Measurements from ENCODE around the gene GPS1.

The GPS1 gene

GRCh38 chr17:82051776-82052637 is at the start of gene GPS1, which contains the start of gene RFNG:
Gene GPS1 (plus strand): TSS chr17:82051898. CDS start chr17:82051932, 34 bp downstream.
Gene RFNG (minus strand): TSS chr17:82051811. CDS start chr17:82051766, 45 bp downstream.
- Histone ChIP-seq H3K9ac (ENCODE audit: low read length) (peak within 1 kb of the TSS; percentile 44), H3K27me3 (ENCODE audit: control insufficient read depth in 1 of 2, insufficient read depth in 2 of 2, low read length in 2 of 2) (no peaks in the 10 kb centered on the region), H3K9me3 (ENCODE audit: low read length) (no peaks in the 10 kb centered on the region), H3K4me3 (ENCODE audit: low read depth in 1 of 2, low read length in 2 of 2) (peak within 1 kb of the TSS; percentile 75 to 88), H3K4me1 (ENCODE audit: insufficient read depth, low read length) (peaks cover 26% of the 10 kb centered on the region), H3K36me3 (ENCODE audit: insufficient read depth, low read length) (peaks cover 26% of the 10 kb centered on the region), H3K27ac (ENCODE audit: low read depth, low read length) (peak within 1 kb of the TSS; percentile 32)

DNA sequence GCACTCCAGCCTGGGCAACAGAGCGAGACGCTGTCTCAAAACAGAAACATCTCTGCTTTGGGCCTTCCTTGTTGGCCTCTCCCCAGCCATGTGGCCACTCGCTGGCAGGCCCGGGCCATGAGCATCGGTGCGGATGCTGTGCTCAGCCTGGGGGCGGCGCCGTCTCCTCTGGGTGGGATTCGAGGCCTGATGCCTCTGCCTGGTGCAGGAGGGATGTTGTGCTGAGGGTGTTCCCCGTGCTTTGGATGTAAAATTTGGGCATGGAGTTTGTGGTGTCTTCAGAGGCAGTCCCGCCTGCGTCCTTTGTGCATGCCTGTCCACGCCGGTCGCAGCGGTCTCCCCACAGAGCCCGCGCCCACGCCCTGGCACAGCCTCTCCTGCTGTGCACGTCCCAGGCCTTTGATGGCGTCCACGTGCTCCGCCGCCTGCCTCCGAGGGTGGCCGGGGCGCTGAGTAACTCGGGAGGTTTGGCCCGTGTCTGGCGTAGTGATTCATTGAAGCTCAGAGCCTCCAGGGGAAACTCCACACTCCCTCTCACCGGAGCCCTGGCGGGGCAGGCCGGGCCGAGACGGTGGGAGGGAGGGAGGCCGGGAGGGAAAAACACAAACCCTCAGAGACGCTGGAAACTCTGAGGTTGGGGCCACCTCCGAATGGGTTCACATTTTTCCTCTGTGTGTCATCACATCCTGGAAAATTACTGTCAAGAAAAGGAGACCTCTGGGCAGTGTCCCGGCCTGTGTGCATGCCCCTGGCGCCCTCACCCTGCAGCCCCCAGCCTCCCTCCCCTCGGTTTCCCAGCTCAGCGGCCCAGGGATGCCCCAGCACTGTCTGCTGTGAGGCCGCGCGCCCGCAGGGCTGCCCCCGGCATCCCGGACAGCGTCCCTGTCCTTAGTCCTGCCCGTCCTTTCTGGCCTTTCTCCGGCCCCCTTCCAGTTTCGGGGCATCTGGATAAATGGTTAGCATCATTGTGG is 48.0 kb upstream of the GPS1 start:
- H3K4me3 ChIP-seq (ENCODE audit: low read depth in 1 of 2, low read length in 2 of 2) = peak overlapping the region in 1 of 2 donors; percentile 11
- H3K27ac ChIP-seq (ENCODE audit: low read depth, low read length) = peak overlapping the region; percentile 57

DNA sequence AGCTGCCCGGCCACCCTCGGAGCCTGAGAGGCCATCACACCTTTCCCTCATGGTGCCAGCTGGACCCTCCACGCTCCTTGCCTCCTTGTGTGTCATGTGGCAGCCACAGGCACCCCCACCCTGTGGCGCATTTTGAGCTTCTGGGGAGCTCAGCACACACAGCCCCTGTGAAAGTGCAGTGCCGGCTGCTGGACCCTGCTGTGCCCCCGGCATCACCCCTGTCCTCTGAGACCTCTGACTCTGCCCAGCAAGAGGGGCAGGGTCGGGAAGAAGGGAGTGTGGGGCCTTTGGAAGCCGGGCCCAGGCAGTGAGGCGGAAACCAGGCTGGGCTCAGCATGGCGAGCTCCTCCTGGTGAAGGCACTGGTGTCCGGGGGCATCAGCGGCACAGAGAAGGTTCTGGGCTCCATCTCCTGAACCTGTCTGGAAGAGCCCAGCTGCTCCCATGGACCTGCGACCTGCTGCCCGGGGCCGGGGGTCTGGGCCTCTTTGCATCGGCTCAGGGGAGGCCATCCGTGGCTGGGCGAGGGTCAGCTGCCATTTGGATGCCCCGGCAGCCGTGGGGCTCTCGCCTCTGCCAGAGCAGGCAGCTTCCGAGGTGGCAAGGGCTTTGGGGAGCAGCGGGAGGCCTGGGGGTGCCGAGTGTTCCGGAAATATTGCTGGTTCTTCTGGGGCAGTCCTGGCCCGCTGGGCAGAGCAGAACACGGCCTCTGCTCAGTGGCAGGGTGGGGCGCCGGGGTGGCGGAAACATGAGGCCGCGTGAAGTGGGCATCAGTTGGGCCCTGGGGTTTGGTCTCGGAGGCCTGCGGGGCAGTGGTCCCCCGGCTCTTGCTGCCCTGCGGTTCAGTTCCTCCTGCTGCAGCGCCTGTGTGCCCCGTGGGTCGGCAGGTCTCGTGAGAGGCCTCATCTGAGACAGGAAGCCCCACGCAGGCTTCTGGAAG is 46.9 kb upstream of the GPS1 start:
- no peaks in the 10 kb centered on the region for H3K9me3 ChIP-seq (ENCODE audit: low read length)
- peaks cover 41% of the 10 kb centered on the region for H3K4me1 ChIP-seq (ENCODE audit: insufficient read depth, low read length)
- no peaks in the 10 kb centered on the region for H3K27me3 ChIP-seq (ENCODE audit: control insufficient read depth in 1 of 2, insufficient read depth in 2 of 2, low read length in 2 of 2)
- H3K27ac ChIP-seq (ENCODE audit: low read depth, low read length) = peak overlapping the region; percentile 57
- no peaks in the 10 kb centered on the region for H3K36me3 ChIP-seq (ENCODE audit: insufficient read depth, low read length)
- H3K4me3 ChIP-seq (ENCODE audit: low read depth in 1 of 2, low read length in 2 of 2) = no peak overlapping the region
- no peak overlapping the region for H3K9ac ChIP-seq (ENCODE audit: low read length)

More for the DNA sequence above, 48.0 kb upstream of the GPS1 start:
- Histone ChIP-seq H3K36me3 (ENCODE audit: insufficient read depth, low read length) (no peaks in the 10 kb centered on the region), H3K27me3 (ENCODE audit: control insufficient read depth in 1 of 2, insufficient read depth in 2 of 2, low read length in 2 of 2) (no peaks in the 10 kb centered on the region), H3K9me3 (ENCODE audit: low read length) (no peaks in the 10 kb centered on the region), H3K4me1 (ENCODE audit: insufficient read depth, low read length) (peaks cover 41% of the 10 kb centered on the region), H3K9ac (ENCODE audit: low read length) (no peak overlapping the region)

DNA sequence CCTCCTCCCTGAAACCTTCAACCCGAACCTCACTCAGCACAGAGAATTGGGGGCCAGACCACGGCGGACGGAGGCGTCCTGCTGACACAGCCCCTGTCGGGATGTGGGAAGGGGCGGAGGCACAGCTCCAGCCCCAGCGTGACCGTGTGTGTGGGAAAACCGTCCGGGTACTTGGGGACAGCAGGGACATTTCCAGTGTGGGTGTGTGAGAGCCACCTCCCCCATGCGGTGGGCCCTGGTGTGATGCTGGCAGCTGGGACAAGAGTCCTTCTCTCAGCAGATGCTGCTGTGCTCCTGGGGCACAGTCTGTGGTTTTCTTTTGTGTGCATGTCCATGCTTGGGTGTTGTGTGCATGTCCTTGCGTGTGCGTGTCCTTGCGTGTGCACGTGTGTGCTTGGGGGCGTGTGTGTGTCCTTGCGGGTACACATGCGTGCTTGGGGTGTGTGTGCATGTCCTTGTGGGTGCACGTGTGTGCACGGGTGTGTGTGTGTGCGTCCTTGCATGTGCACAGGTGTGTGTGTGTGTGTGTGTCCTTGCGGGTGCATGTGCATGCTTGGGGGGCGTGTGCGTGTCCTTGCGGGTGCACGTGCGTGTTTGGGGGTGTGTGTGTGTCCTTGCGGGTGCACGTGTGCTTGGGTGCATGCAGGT is 45.9 kb upstream of the GPS1 start:
- no peak overlapping the region for H3K4me3 ChIP-seq (ENCODE audit: low read depth in 1 of 2, low read length in 2 of 2)
- no peaks in the 10 kb centered on the region for H3K27me3 ChIP-seq (ENCODE audit: control insufficient read depth in 1 of 2, insufficient read depth in 2 of 2, low read length in 2 of 2)
- H3K9ac ChIP-seq (ENCODE audit: low read length) = no peak overlapping the region
- no peaks in the 10 kb centered on the region for H3K9me3 ChIP-seq (ENCODE audit: low read length)
- no peak overlapping the region for H3K27ac ChIP-seq (ENCODE audit: low read depth, low read length)
- no peaks in the 10 kb centered on the region for H3K36me3 ChIP-seq (ENCODE audit: insufficient read depth, low read length)
- H3K4me1 ChIP-seq (ENCODE audit: insufficient read depth, low read length) = peaks cover 41% of the 10 kb centered on the region

DNA sequence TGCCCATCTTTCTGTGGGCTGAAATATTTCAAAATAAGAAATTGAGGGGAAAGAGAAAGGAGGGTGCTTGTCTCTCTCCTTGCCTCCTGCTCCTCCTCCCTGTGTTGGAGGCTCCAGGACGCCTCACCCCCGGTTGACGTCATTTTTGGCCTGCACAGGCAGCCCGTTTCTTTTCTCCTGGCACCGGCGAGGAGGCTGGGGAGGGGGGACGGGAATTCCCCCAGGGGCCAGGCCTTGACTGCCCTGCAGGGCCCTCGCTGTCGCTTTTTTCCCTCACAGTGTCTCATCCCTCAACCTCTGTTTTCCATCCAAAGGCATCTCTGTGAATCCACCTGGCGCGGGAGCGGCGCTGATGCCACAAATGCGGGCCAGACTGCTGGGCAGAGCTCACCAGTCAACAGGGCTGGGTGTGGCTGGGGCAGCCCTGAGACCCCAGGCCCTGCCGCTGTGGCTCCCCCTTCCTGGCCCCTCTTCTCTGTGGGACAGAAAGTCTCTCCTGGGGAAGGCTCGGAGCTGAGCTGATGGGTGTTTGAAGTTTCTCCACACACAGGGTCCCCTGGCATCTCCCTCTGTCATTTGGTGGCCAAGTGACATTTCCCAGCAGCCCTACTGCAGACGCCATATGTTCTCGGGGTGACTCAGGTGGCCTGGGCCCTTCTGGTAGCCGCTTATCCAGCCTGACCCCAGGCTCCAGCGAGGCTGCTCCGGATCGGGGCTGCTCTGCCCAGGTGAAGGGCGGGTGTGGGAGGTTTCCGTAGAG is 45.0 kb upstream of the GPS1 start:
- H3K4me1 ChIP-seq (ENCODE audit: insufficient read depth, low read length) = peaks cover 41% of the 10 kb centered on the region
- H3K27ac ChIP-seq (ENCODE audit: low read depth, low read length) = no peak overlapping the region
- no peak overlapping the region for H3K9ac ChIP-seq (ENCODE audit: low read length)
- H3K9me3 ChIP-seq (ENCODE audit: low read length) = no peaks in the 10 kb centered on the region
- H3K4me3 ChIP-seq (ENCODE audit: low read depth in 1 of 2, low read length in 2 of 2) = no peak overlapping the region
- no peaks in the 10 kb centered on the region for H3K36me3 ChIP-seq (ENCODE audit: insufficient read depth, low read length)
- H3K27me3 ChIP-seq (ENCODE audit: control insufficient read depth in 1 of 2, insufficient read depth in 2 of 2, low read length in 2 of 2) = no peaks in the 10 kb centered on the region

DNA sequence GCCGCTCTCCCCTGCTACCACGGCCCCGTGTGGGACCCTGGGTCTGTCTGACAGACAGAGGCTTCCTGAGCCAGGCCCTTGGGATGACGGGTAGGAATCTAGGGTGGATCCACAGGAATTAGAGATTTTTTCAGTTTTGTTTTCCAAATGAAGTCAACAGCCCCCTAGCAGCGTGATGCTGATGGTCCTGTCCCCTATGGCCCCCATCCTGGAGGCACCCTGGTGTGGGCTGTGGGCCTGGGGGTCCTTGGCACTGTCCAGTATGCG is 44.5 kb upstream of the GPS1 start:
- H3K36me3 ChIP-seq (ENCODE audit: insufficient read depth, low read length) = no peaks in the 10 kb centered on the region
- no peak overlapping the region for H3K9ac ChIP-seq (ENCODE audit: low read length)
- H3K4me1 ChIP-seq (ENCODE audit: insufficient read depth, low read length) = peaks cover 41% of the 10 kb centered on the region

DNA sequence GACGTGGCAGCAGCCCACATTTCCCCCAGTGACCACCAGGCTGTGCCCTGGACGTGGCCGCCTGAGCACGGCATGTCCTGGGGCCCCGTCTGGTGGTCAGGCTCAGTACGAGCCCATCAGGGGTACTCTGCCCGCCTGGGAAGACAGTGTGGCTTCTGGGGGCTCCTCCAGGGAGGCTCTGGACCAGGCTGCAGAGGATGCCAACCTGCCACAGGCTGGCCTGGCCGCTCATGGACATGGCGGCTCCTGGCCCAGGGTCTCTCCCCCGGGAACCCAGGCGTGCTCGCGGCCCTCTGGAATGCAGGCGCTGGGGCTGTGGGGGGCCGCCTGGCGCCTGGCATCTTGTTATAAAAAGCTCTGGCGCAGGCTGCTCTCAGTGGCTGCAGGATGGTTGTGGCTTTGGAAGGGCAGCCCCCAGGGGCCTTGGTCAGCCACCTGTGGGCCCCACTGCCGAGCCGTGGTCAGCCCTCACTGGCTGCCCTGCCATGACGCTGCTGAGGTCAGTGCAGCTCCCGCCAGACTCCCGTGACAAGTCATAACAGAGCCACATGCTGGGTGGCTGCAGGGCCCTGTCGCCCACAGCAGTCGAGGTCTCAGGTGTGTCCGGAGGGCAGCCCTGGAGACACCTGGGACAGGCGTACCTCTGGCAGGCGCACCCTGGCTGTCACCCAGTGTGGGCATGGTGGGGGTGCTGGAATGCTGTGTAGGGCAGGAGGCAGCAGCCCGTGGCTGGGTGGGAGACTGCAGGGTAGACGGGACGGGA is 44.0 kb upstream of the GPS1 start:
- Histone ChIP-seq H3K4me3 (ENCODE audit: low read depth in 1 of 2, low read length in 2 of 2) (no peak overlapping the region), H3K9ac (ENCODE audit: low read length) (no peak overlapping the region), H3K27ac (ENCODE audit: low read depth, low read length) (no peak overlapping the region), H3K27me3 (ENCODE audit: control insufficient read depth in 1 of 2, insufficient read depth in 2 of 2, low read length in 2 of 2) (no peaks in the 10 kb centered on the region), H3K36me3 (ENCODE audit: insufficient read depth, low read length) (no peaks in the 10 kb centered on the region), H3K9me3 (ENCODE audit: low read length) (no peaks in the 10 kb centered on the region), H3K4me1 (ENCODE audit: insufficient read depth, low read length) (peaks cover 42% of the 10 kb centered on the region)

More for the DNA sequence above, 44.5 kb upstream of the GPS1 start:
- Histone ChIP-seq H3K4me3 (ENCODE audit: low read depth in 1 of 2, low read length in 2 of 2) (no peak overlapping the region), H3K27me3 (ENCODE audit: control insufficient read depth in 1 of 2, insufficient read depth in 2 of 2, low read length in 2 of 2) (no peaks in the 10 kb centered on the region), H3K9me3 (ENCODE audit: low read length) (no peaks in the 10 kb centered on the region), H3K27ac (ENCODE audit: low read depth, low read length) (no peak overlapping the region)

- no peak overlapping the region for H3K9ac ChIP-seq (ENCODE audit: low read length)
- H3K4me1 ChIP-seq (ENCODE audit: insufficient read depth, low read length) = peaks cover 39% of the 10 kb centered on the region
- no peaks in the 10 kb centered on the region for H3K36me3 ChIP-seq (ENCODE audit: insufficient read depth, low read length)
- no peak overlapping the region for H3K4me3 ChIP-seq (ENCODE audit: low read depth in 1 of 2, low read length in 2 of 2)
- H3K27ac ChIP-seq (ENCODE audit: low read depth, low read length) = no peak overlapping the region
- no peaks in the 10 kb centered on the region for H3K27me3 ChIP-seq (ENCODE audit: control insufficient read depth in 1 of 2, insufficient read depth in 2 of 2, low read length in 2 of 2)
- no peaks in the 10 kb centered on the region for H3K9me3 ChIP-seq (ENCODE audit: low read length)
Measured at GRCh38 chr17:82008258-82008940, 43.3 kb upstream of the GPS1 start.

- Histone ChIP-seq H3K4me1 (ENCODE audit: insufficient read depth, low read length) (peaks cover 35% of the 10 kb centered on the region), H3K9me3 (ENCODE audit: low read length) (no peaks in the 10 kb centered on the region), H3K9ac (ENCODE audit: low read length) (no peak overlapping the region), H3K27me3 (ENCODE audit: control insufficient read depth in 1 of 2, insufficient read depth in 2 of 2, low read length in 2 of 2) (no peaks in the 10 kb centered on the region), H3K36me3 (ENCODE audit: insufficient read depth, low read length) (no peaks in the 10 kb centered on the region), H3K27ac (ENCODE audit: low read depth, low read length) (no peak overlapping the region), H3K4me3 (ENCODE audit: low read depth in 1 of 2, low read length in 2 of 2) (no peak overlapping the region)
Measured at GRCh38 chr17:82008941-82009405, 42.7 kb upstream of the GPS1 start.
